DND-41 (cell line): ENCODE results near the gene KANSL1L.
A peak's percentile ranks its signal among the peaks of the same experiment; 100 is the strongest.

Experiments
- ATAC-seq: fragments of 200-7000 bp; cut with Tn5 transposase; 3 replicates; pipeline ENCODE4 v1.9.1; 2021; ENCODE audit warnings: low read depth; ENCODE audit not compliant: insufficient read depth
- DNase-seq: peaks from one replicate; pipeline ENCODE4 v3.0.0-alpha.2; 2020
- H2AFZ ChIP-seq: 2 replicates; pipeline ENCODE4 v1.6.0; 2012; ENCODE audit warnings: low read depth, low read length
- H3K27ac ChIP-seq: 2 replicates; pipeline ENCODE4 v1.5.1; 2012; ENCODE audit warnings: low read length, inconsistent platforms
- H3K27me3 ChIP-seq: fragments of 200-600 bp; sonication (generic); 2 replicates; pipeline ENCODE4 v1.6.0; 2012; ENCODE audit warnings: low read length, mild to moderate bottlenecking, inconsistent platforms; ENCODE audit not compliant: insufficient read depth, poor library complexity
- H3K36me3 ChIP-seq: 2 replicates; pipeline ENCODE4 v1.5.1; 2012; ENCODE audit warnings: low read length, inconsistent platforms; ENCODE audit not compliant: insufficient read depth
- H3K4me1 ChIP-seq: 2 replicates; pipeline ENCODE4 v1.5.1; 2012; ENCODE audit warnings: mild to moderate bottlenecking, low read length; ENCODE audit not compliant: insufficient read depth
- H3K4me2 ChIP-seq: 2 replicates; pipeline ENCODE4 v1.6.0; 2012; ENCODE audit warnings: mild to moderate bottlenecking, moderate library complexity, low read length, inconsistent platforms; ENCODE audit not compliant: insufficient read depth
- H3K4me3 ChIP-seq, 2 experiments: fragments of 200-600 bp in 1 of 2; shearing (Covaris generic) in 1 of 2; 2 replicates each; pipeline ENCODE4 v1.5.1; 2012 to 2016; ENCODE audit warnings: inconsistent platforms in 2 of 2, low read length in 2 of 2, mild to moderate bottlenecking in 2 of 2, low read depth in 1 of 2, moderate library complexity in 1 of 2
- H3K79me2 ChIP-seq: 2 replicates; pipeline ENCODE4 v1.6.0; 2012; ENCODE audit warnings: low read length, inconsistent platforms; ENCODE audit not compliant: insufficient read depth
- H3K9ac ChIP-seq: 2 replicates; pipeline ENCODE4 v1.6.0; 2012; ENCODE audit warnings: low read depth, mild to moderate bottlenecking, inconsistent platforms, low read length, moderate library complexity
- H3K9me3 ChIP-seq: 2 replicates; pipeline ENCODE4 v1.5.1; 2012; ENCODE audit warnings: low read length, moderate library complexity, mild to moderate bottlenecking, inconsistent platforms; ENCODE audit not compliant: insufficient read depth, severe bottlenecking
- H4K20me1 ChIP-seq: 2 replicates; pipeline ENCODE4 v1.6.0; 2012; ENCODE audit warnings: low read length; ENCODE audit not compliant: insufficient read depth
- EZH2 ChIP-seq: IDR thresholded peaks from 3 replicates; pipeline ENCODE4 v1.6.1; 2012; ENCODE audit warnings: borderline replicate concordance, low read depth, mild to moderate bottlenecking, moderate library complexity, low read length, inconsistent platforms; ENCODE audit not compliant: severe bottlenecking
- TF ChIP-seq, protein P1 (sequence below): IDR thresholded peaks from 2 replicates; pipeline ENCODE4 v1.5.1; 2012; ENCODE audit warnings: borderline replicate concordance, low read length, moderate library complexity, mild to moderate bottlenecking; ENCODE audit not compliant: poor library complexity, severe bottlenecking; ENCODE audit errors: extremely low read depth

The KANSL1L gene

DNA sequence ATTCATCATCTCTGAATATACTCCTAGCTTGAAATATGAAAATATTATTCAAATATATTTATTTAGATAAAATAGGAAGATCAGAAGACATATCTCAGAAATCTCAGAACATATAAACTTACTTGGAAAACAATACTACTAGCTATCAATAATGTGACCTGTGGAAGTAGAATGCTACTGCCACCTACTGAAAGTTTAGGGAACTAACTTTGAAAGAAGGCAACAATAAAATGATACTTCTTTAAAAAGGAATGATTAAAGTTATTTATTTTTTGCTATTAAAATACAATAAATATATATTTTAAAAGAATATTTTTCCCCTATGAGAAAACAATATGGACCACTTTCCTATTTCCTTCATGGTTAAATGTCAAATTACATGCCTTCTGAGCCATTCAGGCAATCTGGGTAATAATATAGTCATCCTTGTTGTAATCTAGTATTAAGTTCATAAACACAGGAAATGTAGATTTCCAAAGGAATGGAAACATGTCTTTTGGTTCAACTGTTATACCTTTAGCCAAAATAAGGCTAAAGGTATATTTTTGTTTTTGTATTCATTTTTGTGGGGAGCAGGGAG, 28.1 kb upstream of the KANSL1L start:
- peaks cover 4% of the 10 kb centered on the region for H3K27me3 ChIP-seq
- H3K79me2 ChIP-seq = no peaks in the 10 kb centered on the region
- TF ChIP-seq, protein P1, sequence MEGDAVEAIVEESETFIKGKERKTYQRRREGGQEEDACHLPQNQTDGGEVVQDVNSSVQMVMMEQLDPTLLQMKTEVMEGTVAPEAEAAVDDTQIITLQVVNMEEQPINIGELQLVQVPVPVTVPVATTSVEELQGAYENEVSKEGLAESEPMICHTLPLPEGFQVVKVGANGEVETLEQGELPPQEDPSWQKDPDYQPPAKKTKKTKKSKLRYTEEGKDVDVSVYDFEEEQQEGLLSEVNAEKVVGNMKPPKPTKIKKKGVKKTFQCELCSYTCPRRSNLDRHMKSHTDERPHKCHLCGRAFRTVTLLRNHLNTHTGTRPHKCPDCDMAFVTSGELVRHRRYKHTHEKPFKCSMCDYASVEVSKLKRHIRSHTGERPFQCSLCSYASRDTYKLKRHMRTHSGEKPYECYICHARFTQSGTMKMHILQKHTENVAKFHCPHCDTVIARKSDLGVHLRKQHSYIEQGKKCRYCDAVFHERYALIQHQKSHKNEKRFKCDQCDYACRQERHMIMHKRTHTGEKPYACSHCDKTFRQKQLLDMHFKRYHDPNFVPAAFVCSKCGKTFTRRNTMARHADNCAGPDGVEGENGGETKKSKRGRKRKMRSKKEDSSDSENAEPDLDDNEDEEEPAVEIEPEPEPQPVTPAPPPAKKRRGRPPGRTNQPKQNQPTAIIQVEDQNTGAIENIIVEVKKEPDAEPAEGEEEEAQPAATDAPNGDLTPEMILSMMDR = peak; percentile 71
- no peak for TF ChIP-seq EZH2
- H3K4me2 ChIP-seq = no peak overlapping the region
- H3K27ac ChIP-seq = no peak overlapping the region
- H4K20me1 ChIP-seq = no peaks in the 10 kb centered on the region
- peak; percentile 70; the same call in 2 of the 3 replicates for ATAC-seq
- DNase-seq = no peak
- H3K9ac ChIP-seq = no peak overlapping the region
- no peaks in the 10 kb centered on the region for H3K9me3 ChIP-seq
- no peak overlapping the region for H3K4me3 ChIP-seq
- H3K4me1 ChIP-seq = peaks cover 15% of the 10 kb centered on the region
- no peak overlapping the region for H2AFZ ChIP-seq
- H3K36me3 ChIP-seq = no peaks in the 10 kb centered on the region

DNA sequence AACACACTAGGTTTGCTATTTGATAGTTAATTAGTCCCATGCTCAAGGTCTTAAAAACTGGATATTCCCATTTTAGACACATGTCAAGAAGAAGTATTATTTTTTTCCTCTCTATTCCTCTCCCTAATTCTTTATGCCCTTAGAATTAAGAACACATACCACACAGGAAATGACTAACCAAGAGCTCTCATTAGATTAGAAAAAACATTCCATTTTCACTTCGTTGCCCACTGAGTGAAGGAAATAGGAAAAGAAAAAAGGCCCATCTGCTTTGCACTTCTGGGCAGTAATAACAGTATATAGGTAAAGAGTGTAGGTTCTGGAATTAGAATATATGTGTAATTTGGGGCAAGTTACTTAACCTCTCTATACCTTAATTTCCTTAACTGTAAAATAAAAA, 27.1 kb upstream of the KANSL1L start:
- TF ChIP-seq, protein P1 = no peak
- TF ChIP-seq EZH2 = no peak
- Histone ChIP-seq H3K9me3 (no peaks in the 10 kb centered on the region), H3K36me3 (no peaks in the 10 kb centered on the region), H3K4me3 (no peak overlapping the region), H3K27ac (no peak overlapping the region), H4K20me1 (no peaks in the 10 kb centered on the region), H3K79me2 (no peaks in the 10 kb centered on the region), H3K4me1 (peaks cover 15% of the 10 kb centered on the region), H3K27me3 (peaks cover 4% of the 10 kb centered on the region), H3K9ac (no peak overlapping the region), H2AFZ (no peak overlapping the region), H3K4me2 (no peak overlapping the region)
- no peak for DNase-seq
- no peak for ATAC-seq

DNA sequence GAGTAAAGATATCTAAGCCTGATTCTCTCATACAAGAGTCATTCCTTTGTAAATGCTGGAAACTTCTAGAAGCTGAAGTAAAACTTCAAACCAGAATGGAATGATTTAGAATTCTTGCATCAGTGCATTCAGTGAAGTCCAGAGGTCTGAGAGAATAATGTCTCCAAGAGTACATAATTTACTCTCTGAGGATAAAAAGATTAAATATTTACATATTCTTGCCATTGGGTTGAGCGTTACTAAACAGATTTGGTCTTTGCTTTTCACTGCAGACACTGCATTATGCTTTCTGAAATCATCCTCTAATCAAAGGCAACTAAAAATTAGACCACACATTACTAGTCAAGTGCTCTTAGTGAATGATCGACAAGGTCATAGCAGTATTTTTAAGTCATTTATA, 26.5 kb upstream of the KANSL1L start:
- no peak for DNase-seq
- Histone ChIP-seq H2AFZ (no peak overlapping the region), H3K4me3 (no peak overlapping the region), H3K36me3 (no peaks in the 10 kb centered on the region), H4K20me1 (no peaks in the 10 kb centered on the region), H3K79me2 (no peaks in the 10 kb centered on the region), H3K4me1 (peaks cover 15% of the 10 kb centered on the region), H3K9me3 (no peaks in the 10 kb centered on the region), H3K27ac (no peak overlapping the region), H3K4me2 (no peak overlapping the region), H3K9ac (no peak overlapping the region), H3K27me3 (peaks cover 4% of the 10 kb centered on the region)
- no peak for ATAC-seq
- no peak for TF ChIP-seq EZH2

DNA sequence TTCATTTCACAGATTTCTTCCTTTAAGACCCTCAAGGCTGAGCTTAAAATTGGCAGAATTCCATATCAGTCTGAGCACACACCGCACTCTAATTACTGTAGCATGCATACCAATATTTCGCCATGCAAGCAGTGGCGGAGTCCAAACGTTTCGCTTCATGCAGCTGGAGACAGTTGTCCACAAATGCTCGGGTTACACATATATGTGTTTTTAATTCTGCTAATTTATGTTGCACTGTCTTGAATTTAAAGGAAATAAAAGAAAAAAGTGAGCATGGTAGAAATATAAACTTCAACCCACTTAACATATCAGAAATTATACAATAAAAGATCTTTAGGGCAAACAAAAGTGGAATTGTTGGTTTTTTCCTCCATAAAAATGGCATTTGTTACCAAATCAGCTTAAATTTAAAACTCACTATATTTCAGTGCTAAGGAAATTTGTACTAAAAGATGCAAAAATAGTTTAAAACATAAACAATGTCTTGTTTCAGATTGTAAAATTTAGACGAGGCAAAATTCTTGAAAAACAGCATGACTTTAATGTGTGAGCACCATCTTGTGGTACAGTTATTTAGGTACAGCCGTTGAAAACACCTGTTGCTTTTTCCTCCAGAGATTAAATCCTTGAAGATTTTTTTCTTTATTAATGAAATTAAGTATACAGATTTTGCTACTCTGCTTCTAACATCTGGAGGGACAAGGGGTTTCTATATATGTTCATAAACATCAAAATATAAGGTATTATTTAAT, 24.1 kb upstream of the KANSL1L start:
- no peak for TF ChIP-seq EZH2
- TF ChIP-seq, protein P1 = peak; percentile 83
- ATAC-seq (peak; percentile 66; the same call in 2 of the 3 replicates), DNase-seq (peak; percentile 13)
- no peaks in the 10 kb centered on the region for H3K36me3 ChIP-seq
- no peak overlapping the region for H3K4me2 ChIP-seq
- H3K4me3 ChIP-seq = no peak overlapping the region
- H4K20me1 ChIP-seq = no peaks in the 10 kb centered on the region
- H3K4me1 ChIP-seq = peaks cover 15% of the 10 kb centered on the region
- H3K9me3 ChIP-seq = no peaks in the 10 kb centered on the region
- H3K27ac ChIP-seq = no peak overlapping the region
- H2AFZ ChIP-seq = no peak overlapping the region
- H3K27me3 ChIP-seq = no peaks in the 10 kb centered on the region
- H3K79me2 ChIP-seq = no peaks in the 10 kb centered on the region
- H3K9ac ChIP-seq = no peak overlapping the region
